Astrocyte (in vitro differentiated cells and primary cell): ENCODE data around the gene SLC25A25. TPM values are rescaled to one million over a fixed set of nuclear protein-coding genes. Genes with fewer than 3 reads are reported as not detected.

Source experiments
- DNase-seq: peaks from one replicate; pipeline ENCODE4 v3.0.0-alpha.2; 2010; ENCODE audit warnings: low read depth
- FAIRE-seq: peaks from 2 replicates; lab custom pipeline; 2011; peaks lifted over from hg19 to GRCh38; lab: Jason Lieb, UNC
- H2AFZ ChIP-seq: 2 replicates; pipeline ENCODE4 v1.6.0; 2012; ENCODE audit warnings: low read depth, low read length, inconsistent platforms
- H3K27ac ChIP-seq: 2 replicates; pipeline ENCODE4 v1.5.1; 2011; ENCODE audit warnings: low read depth, low read length, inconsistent platforms
- H3K27me3 ChIP-seq: 2 replicates; pipeline ENCODE4 v1.6.0; 2011; ENCODE audit warnings: low read length, inconsistent platforms; ENCODE audit not compliant: insufficient read depth
- H3K36me3 ChIP-seq: 2 replicates; pipeline ENCODE4 v1.5.1; 2011; ENCODE audit warnings: low read length, inconsistent platforms; ENCODE audit not compliant: insufficient read depth
- H3K4me1 ChIP-seq: 2 replicates; pipeline ENCODE4 v1.5.1; 2011; ENCODE audit warnings: low read length, inconsistent platforms; ENCODE audit not compliant: insufficient read depth
- H3K4me2 ChIP-seq: 2 replicates; pipeline ENCODE4 v1.6.0; 2012; ENCODE audit warnings: low read length, inconsistent platforms
- H3K4me3 ChIP-seq: 2 replicates; pipeline ENCODE4 v1.5.1; 2011; ENCODE audit warnings: low read depth, mild to moderate bottlenecking, low read length, inconsistent platforms; ENCODE audit not compliant: insufficient read depth
- H3K79me2 ChIP-seq: 2 replicates; pipeline ENCODE4 v1.6.0; 2012; ENCODE audit warnings: mild to moderate bottlenecking, low read length, inconsistent platforms; ENCODE audit not compliant: insufficient read depth
- H3K9ac ChIP-seq: 2 replicates; pipeline ENCODE4 v1.6.0; 2012; ENCODE audit warnings: mild to moderate bottlenecking, low read length, inconsistent platforms
- H3K9me3 ChIP-seq: 2 replicates; pipeline ENCODE4 v1.5.1; 2012; ENCODE audit warnings: low read depth, mild to moderate bottlenecking, low read length, inconsistent platforms; ENCODE audit not compliant: insufficient read depth
- H4K20me1 ChIP-seq: 2 replicates; pipeline ENCODE4 v1.6.0; 2012; ENCODE audit warnings: low read length, inconsistent platforms; ENCODE audit not compliant: insufficient read depth
- H3K27ac Mint-ChIP-seq: one replicate; pipeline ENCODE4 v1.8.0; 2021; ENCODE audit warnings: mild to moderate bottlenecking, mixed read lengths; ENCODE audit not compliant: unreplicated experiment
- H3K27me3 Mint-ChIP-seq: one replicate; pipeline ENCODE4 v1.8.0; 2021; ENCODE audit warnings: low read depth, mixed read lengths; ENCODE audit not compliant: unreplicated experiment
- H3K36me3 Mint-ChIP-seq: one replicate; pipeline ENCODE4 v1.8.0; 2021; ENCODE audit warnings: low read depth, mixed read lengths; ENCODE audit not compliant: unreplicated experiment
- H3K4me1 Mint-ChIP-seq: one replicate; pipeline ENCODE4 v1.8.0; 2021; ENCODE audit warnings: low read depth, mixed read lengths; ENCODE audit not compliant: unreplicated experiment
- H3K4me3 Mint-ChIP-seq: one replicate; pipeline ENCODE4 v1.8.0; 2021; ENCODE audit warnings: mild to moderate bottlenecking, moderate library complexity, mixed read lengths; ENCODE audit not compliant: unreplicated experiment
- H3K9me3 Mint-ChIP-seq: one replicate; pipeline ENCODE4 v1.8.0; 2021; ENCODE audit warnings: mild to moderate bottlenecking, mixed read lengths; ENCODE audit not compliant: unreplicated experiment
- CTCF ChIP-seq: IDR thresholded peaks from 2 replicates; pipeline ENCODE4 v1.5.1; 2011; ENCODE audit warnings: low read depth, mild to moderate bottlenecking, inconsistent platforms, low read length, moderate library complexity; ENCODE audit not compliant: insufficient read depth
- EZH2 ChIP-seq: IDR thresholded peaks from 2 replicates; pipeline ENCODE4 v1.6.1; 2012; ENCODE audit warnings: mild to moderate bottlenecking, low read length, inconsistent platforms; ENCODE audit not compliant: insufficient read depth
- total RNA-seq: library from RNA; stranded (reverse); gene quantifications from 2 replicates; pipeline ENCODE4 v1.2.1, GENCODE V29; 2021

The SLC25A25 gene
- total RNA-seq, 1 donor from 2014 or later = 14.4 TPM

GRCh38 chr9:128114326-128115186, 46.5 kb downstream of the SLC25A25 start:
- Mint-ChIP-seq H3K27ac (no peak overlapping the region), H3K4me3 (no peak overlapping the region), H3K9me3 (no peaks in the 10 kb centered on the region), H3K4me1 (peaks cover 2% of the 10 kb centered on the region), H3K36me3 (peaks cover 13% of the 10 kb centered on the region), H3K27me3 (no peaks in the 10 kb centered on the region)
- Histone ChIP-seq H3K4me1 (peaks cover 3% of the 10 kb centered on the region), H3K4me3 (no peak overlapping the region), H3K27ac (no peak overlapping the region), H3K9me3 (no peaks in the 10 kb centered on the region), H3K36me3 (peaks cover 2% of the 10 kb centered on the region), H3K4me2 (no peak overlapping the region), H3K79me2 (no peaks in the 10 kb centered on the region), H2AFZ (no peak overlapping the region), H4K20me1 (peaks cover 4% of the 10 kb centered on the region), H3K27me3 (no peaks in the 10 kb centered on the region), H3K9ac (no peak overlapping the region)
- DNase-seq (no peak), FAIRE-seq (no peak)
- TF ChIP-seq EZH2 (no peak), CTCF (no peak)

- peaks cover 3% of the 10 kb centered on the region for H3K4me1 ChIP-seq
- TF ChIP-seq CTCF (no peak), EZH2 (no peak)
- Mint-ChIP-seq H3K4me1 (peaks cover 2% of the 10 kb centered on the region), H3K27me3 (no peaks in the 10 kb centered on the region), H3K9me3 (no peaks in the 10 kb centered on the region), H3K4me3 (no peak overlapping the region), H3K36me3 (peaks cover 13% of the 10 kb centered on the region), H3K27ac (peak overlapping the region; percentile 41)
- peaks cover 4% of the 10 kb centered on the region for H4K20me1 ChIP-seq
- no peak overlapping the region for H3K4me3 ChIP-seq
- no peak overlapping the region for H3K4me2 ChIP-seq
- H3K79me2 ChIP-seq = no peaks in the 10 kb centered on the region
- H3K36me3 ChIP-seq = no peaks in the 10 kb centered on the region
- no peaks in the 10 kb centered on the region for H3K27me3 ChIP-seq
- H3K9me3 ChIP-seq = no peaks in the 10 kb centered on the region
- H3K9ac ChIP-seq = no peak overlapping the region
- no peak overlapping the region for H2AFZ ChIP-seq
- H3K27ac ChIP-seq = no peak overlapping the region
- DNase-seq (no peak), FAIRE-seq (no peak)
Observed at GRCh38 chr9:128115187-128116103, 47.4 kb downstream of the SLC25A25 start.
